ENCODE data around the gene PRR5.

Gene PRR5

GRCh38 chr22:44698531-44699421, 3.2 kb upstream of the PRR5 start:
- Histone ChIP-seq H3K4me2 (ENCODE audit: low read length) (peak overlapping the region; percentile 45), H3K9me3 (replicated peaks; ENCODE audit: low read length) (no peaks in the 10 kb centered on the region), H3K4me1 (ENCODE audit: control insufficient read depth, insufficient read depth, low read length) (peaks cover 41% of the 10 kb centered on the region), H3K4me3 (ENCODE audit: low read length) (peak overlapping the region; percentile 23), H3K9ac (ENCODE audit: low read depth, low read length) (peak overlapping the region; percentile 63), H3K27me3 (ENCODE audit: control insufficient read depth, insufficient read depth, low read length) (peaks cover 14% of the 10 kb centered on the region), H3K36me3 (ENCODE audit: insufficient read depth, low read length) (no peaks in the 10 kb centered on the region)

- H3K4me1 ChIP-seq (ENCODE audit: control insufficient read depth, insufficient read depth, low read length) = peaks cover 41% of the 10 kb centered on the region
- no peaks in the 10 kb centered on the region for H3K36me3 ChIP-seq (ENCODE audit: insufficient read depth, low read length)
- no peak overlapping the region for H3K9ac ChIP-seq (ENCODE audit: low read depth, low read length)
- no peak overlapping the region for H3K4me3 ChIP-seq (ENCODE audit: low read length)
- no peak overlapping the region for H3K4me2 ChIP-seq (ENCODE audit: low read length)
- no peaks in the 10 kb centered on the region for H3K9me3 ChIP-seq (replicated peaks; ENCODE audit: low read length)
- H3K27me3 ChIP-seq (ENCODE audit: control insufficient read depth, insufficient read depth, low read length) = peaks cover 17% of the 10 kb centered on the region
Observed at GRCh38 chr22:44700456-44700855, 1.5 kb upstream of the PRR5 start.

- Histone ChIP-seq H3K9ac (ENCODE audit: low read depth, low read length) (peak overlapping the region; percentile 32), H3K4me3 (ENCODE audit: low read length) (peak overlapping the region; percentile 16), H3K9me3 (replicated peaks; ENCODE audit: low read length) (no peaks in the 10 kb centered on the region), H3K27me3 (ENCODE audit: control insufficient read depth, insufficient read depth, low read length) (peaks cover 17% of the 10 kb centered on the region), H3K36me3 (ENCODE audit: insufficient read depth, low read length) (no peaks in the 10 kb centered on the region), H3K4me1 (ENCODE audit: control insufficient read depth, insufficient read depth, low read length) (peaks cover 41% of the 10 kb centered on the region), H3K4me2 (ENCODE audit: low read length) (peak overlapping the region; percentile 71)
Observed at GRCh38 chr22:44701187-44701790, 715 bp upstream of the PRR5 start.

GRCh38 chr22:44702479-44703198, 635 bp downstream of the PRR5 start:
- H3K4me1 ChIP-seq (ENCODE audit: control insufficient read depth, insufficient read depth, low read length) = peaks cover 39% of the 10 kb centered on the region
- peak overlapping the region; percentile 89 for H3K4me2 ChIP-seq (ENCODE audit: low read length)
- peaks cover 17% of the 10 kb centered on the region for H3K27me3 ChIP-seq (ENCODE audit: control insufficient read depth, insufficient read depth, low read length)
- H3K9ac ChIP-seq (ENCODE audit: low read depth, low read length) = peak overlapping the region; percentile 73
- peak overlapping the region; percentile 73 for H3K4me3 ChIP-seq (ENCODE audit: low read length)
- no peaks in the 10 kb centered on the region for H3K36me3 ChIP-seq (ENCODE audit: insufficient read depth, low read length)
- no peaks in the 10 kb centered on the region for H3K9me3 ChIP-seq (replicated peaks; ENCODE audit: low read length)

- Histone ChIP-seq H3K4me3 (ENCODE audit: low read length) (peak overlapping the region; percentile 73), H3K9ac (ENCODE audit: low read depth, low read length) (peak overlapping the region; percentile 73), H3K27me3 (ENCODE audit: control insufficient read depth, insufficient read depth, low read length) (peaks cover 17% of the 10 kb centered on the region), H3K36me3 (ENCODE audit: insufficient read depth, low read length) (no peaks in the 10 kb centered on the region), H3K9me3 (replicated peaks; ENCODE audit: low read length) (no peaks in the 10 kb centered on the region), H3K4me2 (ENCODE audit: low read length) (peak overlapping the region; percentile 89), H3K4me1 (ENCODE audit: control insufficient read depth, insufficient read depth, low read length) (peaks cover 33% of the 10 kb centered on the region)
Observed at GRCh38 chr22:44703255-44703870, 1.4 kb downstream of the PRR5 start.

- no peaks in the 10 kb centered on the region for H3K36me3 ChIP-seq (ENCODE audit: insufficient read depth, low read length)
- peaks cover 23% of the 10 kb centered on the region for H3K4me1 ChIP-seq (ENCODE audit: control insufficient read depth, insufficient read depth, low read length)
- H3K27me3 ChIP-seq (ENCODE audit: control insufficient read depth, insufficient read depth, low read length) = peaks cover 17% of the 10 kb centered on the region
- H3K4me2 ChIP-seq (ENCODE audit: low read length) = no peak overlapping the region
- H3K4me3 ChIP-seq (ENCODE audit: low read length) = no peak overlapping the region
- no peaks in the 10 kb centered on the region for H3K9me3 ChIP-seq (replicated peaks; ENCODE audit: low read length)
- H3K9ac ChIP-seq (ENCODE audit: low read depth, low read length) = no peak overlapping the region
Observed at GRCh38 chr22:44704159-44705021, 2.4 kb downstream of the PRR5 start.

- no peak overlapping the region for H3K9ac ChIP-seq (ENCODE audit: low read depth, low read length)
- no peak overlapping the region for H3K4me3 ChIP-seq (ENCODE audit: low read length)
- no peak overlapping the region for H3K4me2 ChIP-seq (ENCODE audit: low read length)
- H3K36me3 ChIP-seq (ENCODE audit: insufficient read depth, low read length) = no peaks in the 10 kb centered on the region
- H3K9me3 ChIP-seq (replicated peaks; ENCODE audit: low read length) = no peaks in the 10 kb centered on the region
- H3K27me3 ChIP-seq (ENCODE audit: control insufficient read depth, insufficient read depth, low read length) = peaks cover 17% of the 10 kb centered on the region
- H3K4me1 ChIP-seq (ENCODE audit: control insufficient read depth, insufficient read depth, low read length) = peaks cover 18% of the 10 kb centered on the region
Observed at GRCh38 chr22:44705022-44705297, 3.0 kb downstream of the PRR5 start.

GRCh38 chr22:44706488-44706887, 4.5 kb downstream of the PRR5 start:
- Histone ChIP-seq H3K4me2 (ENCODE audit: low read length) (no peak overlapping the region), H3K9ac (ENCODE audit: low read depth, low read length) (no peak overlapping the region), H3K36me3 (ENCODE audit: insufficient read depth, low read length) (no peaks in the 10 kb centered on the region), H3K4me1 (ENCODE audit: control insufficient read depth, insufficient read depth, low read length) (peaks cover 24% of the 10 kb centered on the region), H3K9me3 (replicated peaks; ENCODE audit: low read length) (no peaks in the 10 kb centered on the region), H3K4me3 (ENCODE audit: low read length) (no peak overlapping the region), H3K27me3 (ENCODE audit: control insufficient read depth, insufficient read depth, low read length) (peaks cover 17% of the 10 kb centered on the region)

GRCh38 chr22:44707178-44707577, 5.2 kb downstream of the PRR5 start:
- Histone ChIP-seq H3K4me1 (ENCODE audit: control insufficient read depth, insufficient read depth, low read length) (peaks cover 27% of the 10 kb centered on the region), H3K4me3 (ENCODE audit: low read length) (no peak overlapping the region), H3K4me2 (ENCODE audit: low read length) (no peak overlapping the region), H3K9ac (ENCODE audit: low read depth, low read length) (no peak overlapping the region), H3K9me3 (replicated peaks; ENCODE audit: low read length) (no peaks in the 10 kb centered on the region), H3K27me3 (ENCODE audit: control insufficient read depth, insufficient read depth, low read length) (peaks cover 17% of the 10 kb centered on the region), H3K36me3 (ENCODE audit: insufficient read depth, low read length) (no peaks in the 10 kb centered on the region)

- H3K9ac ChIP-seq (ENCODE audit: low read depth, low read length) = no peak overlapping the region
- H3K4me2 ChIP-seq (ENCODE audit: low read length) = no peak overlapping the region
- no peaks in the 10 kb centered on the region for H3K36me3 ChIP-seq (ENCODE audit: insufficient read depth, low read length)
- no peak overlapping the region for H3K4me3 ChIP-seq (ENCODE audit: low read length)
- peaks cover 13% of the 10 kb centered on the region for H3K27me3 ChIP-seq (ENCODE audit: control insufficient read depth, insufficient read depth, low read length)
- H3K4me1 ChIP-seq (ENCODE audit: control insufficient read depth, insufficient read depth, low read length) = peaks cover 27% of the 10 kb centered on the region
- H3K9me3 ChIP-seq (replicated peaks; ENCODE audit: low read length) = no peaks in the 10 kb centered on the region
Observed at GRCh38 chr22:44707752-44708151, 5.7 kb downstream of the PRR5 start.

All from skeletal muscle satellite cell (primary cell).